GM19397 (cell line): ENCODE measurements around the gene FAM168B.
"Not testable (repeated sequence)": the region's sequence is repeated elsewhere in the genome, so short reads cannot be mapped to it uniquely, and the experiment has no call there.

Experiments used
- ATAC-seq: cut with Tn5 transposase; IDR thresholded peaks from one replicate; pipeline ENCODE4 v1.9.1; 2021; ENCODE audit warnings: mild to moderate bottlenecking, moderate library complexity; ENCODE audit not compliant: unreplicated experiment

FAM168B gene

GRCh38 chr2:131103165-131103564 is 9.9 kb upstream of the FAM168B start:
- ATAC-seq: no peak

GRCh38 chr2:131094463-131095281 is 1.4 kb upstream of the FAM168B start:
- no peak for ATAC-seq

GRCh38 chr2:131093696-131094462 is 619 bp upstream of the FAM168B start:
- peak; percentile 68 for ATAC-seq

- no peak for ATAC-seq
These were observed 728 bp downstream of the FAM168B start for GRCh38 chr2:131092458-131093005.

- no peak for ATAC-seq
These were observed 7.6 kb downstream of the FAM168B start for GRCh38 chr2:131085646-131086045.

- no peak for ATAC-seq
These were observed 12.1 kb downstream of the FAM168B start for GRCh38 chr2:131081190-131081589.

- ATAC-seq: not testable (repeated sequence)
These were observed 13.3 kb downstream of the FAM168B start for GRCh38 chr2:131079931-131080330.

- no peak for ATAC-seq
These were observed 15.3 kb downstream of the FAM168B start for GRCh38 chr2:131077966-131078365.

- ATAC-seq: no peak
These were observed 15.9 kb downstream of the FAM168B start for GRCh38 chr2:131077182-131077846.

- no peak for ATAC-seq
These were observed 16.6 kb downstream of the FAM168B start for GRCh38 chr2:131076707-131077106.

GRCh38 chr2:131075578-131075977 is 17.7 kb downstream of the FAM168B start:
- ATAC-seq: not testable (repeated sequence)

GRCh38 chr2:131068172-131068571 is 25.1 kb downstream of the FAM168B start:
- ATAC-seq: not testable (repeated sequence)

- no peak for ATAC-seq
These were observed 25.7 kb downstream of the FAM168B start for GRCh38 chr2:131067465-131068125.

GRCh38 chr2:131064589-131065512 is 28.4 kb downstream of the FAM168B start:
- ATAC-seq: no peak

GRCh38 chr2:131063501-131064283 is 29.6 kb downstream of the FAM168B start:
- no peak for ATAC-seq

- ATAC-seq: no peak
These were observed 34.3 kb downstream of the FAM168B start for GRCh38 chr2:131058920-131059319.

- ATAC-seq: no peak
These were observed 34.9 kb downstream of the FAM168B start for GRCh38 chr2:131058214-131058843.

GRCh38 chr2:131056932-131057287 is 36.4 kb downstream of the FAM168B start:
- ATAC-seq: no peak
